Measurements from ENCODE around the gene BAK1.

DNA sequence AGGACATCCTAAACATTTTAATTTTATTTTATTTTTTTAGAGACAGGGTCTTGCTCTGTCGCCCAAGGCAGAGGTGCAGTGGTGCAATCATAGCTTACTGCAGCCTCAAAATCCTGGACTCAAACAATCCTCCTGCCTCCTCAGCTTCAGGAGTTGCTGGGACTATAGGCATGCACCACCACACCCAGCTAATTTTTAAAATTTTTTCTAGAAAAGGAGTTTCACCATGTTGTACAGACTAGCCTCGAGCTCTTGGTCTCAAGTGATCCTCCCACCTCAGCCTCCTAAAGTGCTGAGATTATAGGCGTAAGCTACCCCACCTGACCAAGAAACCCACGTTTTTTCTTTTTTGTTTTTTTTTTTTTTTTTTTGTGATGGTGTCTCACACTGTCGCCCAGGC, 33.3 kb downstream of the BAK1 start:
- TF ChIP-seq POLR2A (IDR thresholded peaks at IDR 0.05; ENCODE audit: low read length) (no peak), GATA1 (IDR thresholded peaks at IDR 0.05; ENCODE audit: low read depth, low read length) (no peak)

Measured in erythroblast (primary cell).